Mesodermal cell (in vitro differentiated cells): ENCODE data around the gene FAM186B.
A peak's percentile ranks its signal among the peaks of the same experiment; 100 is the strongest.

Experiments
- H3K27ac ChIP-seq: 2 replicates; pipeline ENCODE4 v1.7.0; 2013; ENCODE audit warnings: mild to moderate bottlenecking, low read depth, low read length, moderate library complexity; ENCODE audit not compliant: severe bottlenecking
- H3K36me3 ChIP-seq: 2 replicates; pipeline ENCODE4 v1.7.1; 2013; ENCODE audit warnings: mild to moderate bottlenecking, low read length, moderate library complexity; ENCODE audit not compliant: control insufficient read depth, insufficient read depth
- H3K4me1 ChIP-seq: one replicate; pipeline ENCODE4 v1.7.1; 2013; ENCODE audit warnings: mild to moderate bottlenecking, low read length; ENCODE audit not compliant: insufficient read depth, control insufficient read depth, poor library complexity, severe bottlenecking
- H3K4me3 ChIP-seq: 2 replicates; pipeline ENCODE4 v1.7.0; 2013; ENCODE audit warnings: low read length, control low read depth, mild to moderate bottlenecking; ENCODE audit not compliant: insufficient read depth, poor library complexity, severe bottlenecking; ENCODE audit errors: extremely low read depth
- H3K9me3 ChIP-seq: 2 replicates; pipeline ENCODE4 v1.7.1; 2013; ENCODE audit warnings: mild to moderate bottlenecking, low read length, moderate library complexity; ENCODE audit not compliant: control insufficient read depth
- WGBS, 2 experiments: methylation state at CpG; one replicate each; pipeline ENCODE4 v1.1.5; 2013; ENCODE audit warnings: missing lambda C conversion rate in 2 of 2; ENCODE audit not compliant: insufficient coverage in 2 of 2; 5-methylcytosine and 5-hydroxymethylcytosine counted together

FAM186B gene

DNA sequence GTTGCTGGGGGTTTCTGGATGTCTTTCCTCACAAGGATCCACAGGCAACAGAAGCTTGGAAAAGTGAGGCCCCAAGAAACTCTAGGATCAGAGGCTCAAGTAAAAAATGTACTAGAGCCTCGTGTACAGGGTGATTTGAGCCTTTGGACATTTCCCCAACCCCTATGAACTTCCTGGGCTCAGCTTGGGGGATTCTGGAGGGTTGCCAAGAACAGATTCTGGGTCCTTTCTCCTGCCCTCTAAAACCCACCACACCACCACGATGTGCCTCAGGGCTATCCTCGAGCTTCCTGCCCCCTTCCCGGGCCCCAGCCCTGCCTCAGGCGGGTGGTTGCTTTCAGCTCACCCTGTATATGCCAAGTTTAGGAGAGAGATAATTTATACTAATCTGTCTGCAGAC, 583 bp downstream of the FAM186B start:
- peaks cover 1% of the 10 kb centered on the region for H3K36me3 ChIP-seq
- no peak overlapping the region for H3K27ac ChIP-seq
- H3K4me3 ChIP-seq: no peak overlapping the region
- WGBS, 2 experiments: 57% methylated on average over 3 of the region's 5 CpGs; no CpG with 5 or more reads in 1 of the 2 experiments
- no peaks in the 10 kb centered on the region for H3K4me1 ChIP-seq
- H3K9me3 ChIP-seq: no peaks in the 10 kb centered on the region

DNA sequence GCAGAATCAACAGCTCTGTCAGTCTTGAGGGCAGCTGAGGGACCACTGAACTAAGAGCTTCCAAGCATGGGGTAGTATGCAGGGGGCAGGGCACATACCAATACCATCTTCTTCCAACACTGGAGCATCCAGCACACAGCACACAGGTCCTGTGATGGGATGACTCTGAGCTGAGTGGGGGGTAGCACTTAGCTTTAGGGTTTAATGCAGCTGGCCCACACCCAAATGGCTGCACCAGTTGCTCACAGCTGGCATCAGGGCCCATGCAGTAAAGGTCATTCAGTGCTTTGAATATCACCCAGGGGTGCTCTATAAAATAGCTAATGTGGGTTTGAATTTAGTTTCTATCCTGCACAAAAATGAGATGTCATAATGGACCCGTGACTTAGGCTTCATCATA, 1.7 kb downstream of the FAM186B start:
- H3K27ac ChIP-seq: no peak overlapping the region
- H3K4me3 ChIP-seq: no peak overlapping the region
- H3K36me3 ChIP-seq: peaks cover 2% of the 10 kb centered on the region
- no peaks in the 10 kb centered on the region for H3K9me3 ChIP-seq
- WGBS, 2 experiments: 90% methylated on average over 1 of the region's 1 CpG; no CpG with 5 or more reads in 1 of the 2 experiments
- no peaks in the 10 kb centered on the region for H3K4me1 ChIP-seq

DNA sequence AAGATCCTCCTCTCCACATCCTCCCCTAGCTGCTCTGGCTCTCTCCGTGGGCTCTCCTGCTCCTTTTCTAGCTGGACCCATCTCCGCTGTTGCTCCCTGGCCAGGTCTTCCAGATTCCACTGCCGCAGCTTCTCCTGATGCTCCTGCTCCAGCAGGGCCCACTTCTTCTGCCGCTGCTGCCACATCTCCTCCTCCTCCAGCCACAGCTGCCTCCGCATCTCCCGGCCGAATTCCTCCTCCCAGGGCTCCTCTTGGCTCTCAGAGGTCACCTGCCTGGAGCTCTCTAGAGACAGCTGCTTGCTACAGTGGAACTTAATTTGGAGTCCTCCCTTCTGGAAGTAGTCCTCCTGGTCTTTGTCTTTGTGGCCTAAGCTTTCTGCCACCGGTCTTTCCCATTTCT, 5.5 kb downstream of the FAM186B start:
- Histone ChIP-seq H3K4me3 (no peak overlapping the region), H3K4me1 (no peaks in the 10 kb centered on the region), H3K9me3 (no peaks in the 10 kb centered on the region), H3K36me3 (peaks cover 2% of the 10 kb centered on the region), H3K27ac (no peak overlapping the region)
- 94 to 95% methylated on average over 8 of the region's 8 CpGs for WGBS, 2 experiments

DNA sequence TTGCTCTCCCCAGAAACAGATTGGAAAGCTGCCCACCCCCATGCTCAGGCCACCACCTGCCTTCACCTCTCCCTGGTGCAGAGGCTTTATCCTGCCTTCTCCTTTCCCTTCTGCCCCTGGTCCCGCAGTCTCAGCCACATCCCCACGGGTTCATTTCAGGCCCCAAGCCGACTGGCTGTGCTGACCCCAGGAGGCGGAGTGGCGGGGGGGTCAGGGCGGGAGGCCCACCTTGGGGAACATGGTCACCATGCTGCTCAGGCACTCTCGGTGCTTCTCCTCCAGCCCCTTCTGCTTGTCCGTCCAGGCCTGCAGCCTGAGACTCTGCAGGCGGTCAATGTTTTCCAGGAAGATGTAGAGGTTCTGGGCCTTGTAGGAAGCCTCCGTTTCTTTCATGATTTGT, 6.9 kb downstream of the FAM186B start:
- Histone ChIP-seq H3K4me3 (no peak overlapping the region), H3K4me1 (no peaks in the 10 kb centered on the region), H3K9me3 (no peaks in the 10 kb centered on the region), H3K36me3 (peaks cover 2% of the 10 kb centered on the region), H3K27ac (no peak overlapping the region)
- WGBS, 2 experiments: 90 to 92% methylated on average over 6 to 9 of the region's 10 CpGs

DNA sequence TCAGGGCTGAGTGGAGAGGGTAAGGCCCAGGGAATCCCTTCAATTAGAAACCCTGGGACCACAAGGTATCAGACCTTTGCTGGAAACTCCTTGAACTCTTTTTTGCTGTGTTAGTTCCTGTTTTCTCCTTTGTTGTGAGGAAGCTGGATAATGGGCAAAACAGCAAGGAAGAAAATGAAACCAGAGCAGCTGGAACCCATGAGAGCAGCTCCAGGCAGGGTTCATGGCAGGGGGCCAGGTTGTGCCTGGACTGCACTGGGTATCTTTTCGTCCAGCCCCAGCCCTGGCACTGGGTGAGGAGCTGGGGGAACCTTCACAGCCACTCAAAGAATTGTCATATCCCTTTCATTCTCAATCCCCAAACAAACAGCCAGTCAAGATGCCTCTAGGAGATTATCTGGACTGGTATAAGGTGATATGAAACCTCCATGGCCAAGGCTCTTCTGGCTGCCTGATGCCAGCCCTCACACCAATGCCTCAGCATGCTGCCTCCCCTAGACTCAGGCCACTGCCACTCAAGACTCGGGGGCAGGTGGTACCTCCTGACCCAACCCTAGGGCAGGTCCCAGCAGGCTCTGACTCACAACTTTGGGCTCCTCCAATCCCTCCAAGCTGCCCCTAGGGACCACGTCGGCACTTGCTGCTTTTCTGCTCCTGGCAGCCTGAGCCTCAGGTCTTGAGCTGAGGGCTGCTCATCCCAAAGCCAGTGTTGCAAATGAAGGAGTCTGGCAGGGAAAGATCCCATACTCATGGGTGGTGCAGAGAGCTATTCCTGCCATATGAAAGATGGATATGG, 16.5 kb downstream of the FAM186B start:
- H3K4me3 ChIP-seq: no peak overlapping the region
- H3K36me3 ChIP-seq: peaks cover 29% of the 10 kb centered on the region
- H3K4me1 ChIP-seq: no peaks in the 10 kb centered on the region
- H3K27ac ChIP-seq: no peak overlapping the region
- H3K9me3 ChIP-seq: no peaks in the 10 kb centered on the region
- WGBS, 2 experiments: 86% methylated on average over 3 of the region's 4 CpGs; no CpG with 5 or more reads in 1 of the 2 experiments

DNA sequence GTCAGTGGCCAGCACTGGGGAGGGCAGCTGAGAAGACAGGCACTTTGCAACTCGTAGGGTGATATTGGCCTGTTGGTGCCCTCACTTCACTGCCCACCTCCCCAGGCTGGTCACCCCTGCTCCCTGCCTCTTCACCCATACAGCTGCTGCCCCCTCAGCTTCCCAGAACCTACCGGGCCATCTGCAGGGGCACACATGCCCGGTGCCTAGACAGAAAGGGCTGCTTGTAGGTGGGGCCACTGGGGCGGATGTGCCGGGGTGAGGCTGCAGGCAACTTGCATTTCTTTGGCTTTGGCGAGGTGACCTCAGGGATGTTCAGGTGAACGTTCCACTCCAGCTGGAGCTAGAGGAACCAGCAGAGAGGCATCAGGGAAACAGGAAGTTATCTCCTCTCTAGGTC, 17.2 kb downstream of the FAM186B start:
- Histone ChIP-seq H3K4me1 (no peaks in the 10 kb centered on the region), H3K27ac (no peak overlapping the region), H3K9me3 (no peaks in the 10 kb centered on the region), H3K4me3 (no peak overlapping the region), H3K36me3 (peaks cover 34% of the 10 kb centered on the region)
- 94 to 100% methylated on average over 7 of the region's 7 CpGs for WGBS, 2 experiments

DNA sequence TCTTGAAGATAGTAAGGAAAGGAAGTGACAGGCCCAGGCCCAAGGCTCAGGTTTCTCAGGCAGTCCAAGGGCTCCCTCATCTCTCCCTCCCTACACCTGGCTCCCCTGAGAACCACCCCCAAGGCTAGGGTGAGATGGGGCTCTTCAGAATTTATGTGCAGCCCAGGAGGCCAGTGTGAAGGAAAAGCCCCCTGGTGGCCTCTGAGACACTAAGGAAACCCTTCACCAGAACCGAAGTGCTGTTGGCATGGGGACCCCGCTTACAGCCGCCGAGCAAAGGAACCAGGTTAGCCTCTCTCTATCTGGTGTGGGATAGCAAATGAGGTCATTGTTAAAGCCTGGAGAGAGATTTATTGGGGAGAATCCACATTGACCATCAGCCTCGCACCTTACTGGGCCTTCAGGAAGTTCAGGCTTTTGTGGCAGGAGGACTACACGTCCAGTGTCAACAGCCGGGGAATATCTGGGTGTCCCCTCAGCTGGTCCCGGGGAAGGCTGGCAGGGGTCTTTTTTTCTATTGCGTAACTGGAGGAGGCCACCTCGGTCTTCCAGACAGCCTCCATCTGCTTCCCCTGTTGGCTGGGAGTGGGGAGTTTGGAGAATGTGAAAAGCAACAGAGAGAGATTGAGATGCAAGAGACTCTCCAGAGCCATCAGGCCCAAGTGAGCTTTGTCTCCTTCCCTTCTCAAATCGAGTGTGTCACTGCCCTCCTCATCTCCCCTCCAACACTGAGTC, 18.1 kb downstream of the FAM186B start:
- H3K4me3 ChIP-seq: no peak overlapping the region
- WGBS, 2 experiments: 90 to 94% methylated on average over 7 to 10 of the region's 11 CpGs

DNA sequence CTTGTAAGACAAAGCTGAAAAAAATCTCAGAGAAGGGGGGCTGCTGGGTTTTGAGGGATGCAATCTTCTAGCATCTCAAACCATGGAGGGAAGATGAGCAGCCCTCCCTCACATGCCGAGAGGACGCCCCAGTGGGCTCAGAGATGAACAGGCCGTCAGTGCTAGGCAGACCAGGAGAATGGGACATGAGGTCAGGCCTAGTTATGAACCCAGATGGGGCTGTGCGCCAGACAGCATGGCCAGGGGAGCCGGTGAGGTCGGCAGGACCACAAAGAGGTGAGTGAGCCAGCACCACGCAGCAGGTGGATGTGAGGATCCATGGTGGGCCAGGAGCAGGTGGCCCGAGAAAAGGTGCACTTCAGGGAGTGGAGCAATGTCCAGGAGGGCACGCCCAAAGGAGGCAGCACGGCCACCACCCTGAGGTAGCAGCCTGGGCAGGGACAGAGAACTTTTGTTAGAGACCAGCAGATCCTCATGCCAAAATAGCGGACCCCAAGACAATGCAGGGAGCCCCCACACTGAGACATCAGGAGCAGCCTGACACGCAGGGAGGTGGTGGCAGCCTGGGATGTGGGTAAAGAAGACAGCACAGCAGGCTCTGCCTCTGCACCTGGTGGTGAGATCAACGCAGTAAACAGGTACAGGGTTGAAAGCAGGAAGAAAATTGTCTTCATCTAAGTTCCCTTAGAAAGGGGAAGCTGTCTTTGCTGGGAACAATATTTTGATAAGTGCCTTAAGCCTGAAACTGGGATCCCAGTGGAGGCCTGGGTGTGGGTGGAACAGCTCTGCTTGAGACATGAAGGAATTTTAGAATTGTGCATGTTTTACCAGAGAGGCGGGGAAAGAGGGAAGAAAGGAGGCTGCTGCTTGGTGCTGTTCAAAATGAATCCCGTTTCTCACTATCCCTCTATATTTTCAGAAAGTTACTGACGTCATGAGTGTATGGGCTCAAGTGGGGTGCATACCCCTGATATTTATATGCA, 19.7 kb downstream of the FAM186B start:
- Histone ChIP-seq H3K4me1 (peaks cover 3% of the 10 kb centered on the region), H3K27ac (no peak overlapping the region), H3K36me3 (peaks cover 33% of the 10 kb centered on the region), H3K4me3 (no peak overlapping the region), H3K9me3 (no peaks in the 10 kb centered on the region)
- 95 to 97% methylated on average over 13 to 14 of the region's 16 CpGs for WGBS, 2 experiments

More for the DNA sequence above, 18.1 kb downstream of the FAM186B start:
- Histone ChIP-seq H3K36me3 (peaks cover 40% of the 10 kb centered on the region), H3K9me3 (no peaks in the 10 kb centered on the region), H3K4me1 (no peaks in the 10 kb centered on the region), H3K27ac (no peak overlapping the region)

DNA sequence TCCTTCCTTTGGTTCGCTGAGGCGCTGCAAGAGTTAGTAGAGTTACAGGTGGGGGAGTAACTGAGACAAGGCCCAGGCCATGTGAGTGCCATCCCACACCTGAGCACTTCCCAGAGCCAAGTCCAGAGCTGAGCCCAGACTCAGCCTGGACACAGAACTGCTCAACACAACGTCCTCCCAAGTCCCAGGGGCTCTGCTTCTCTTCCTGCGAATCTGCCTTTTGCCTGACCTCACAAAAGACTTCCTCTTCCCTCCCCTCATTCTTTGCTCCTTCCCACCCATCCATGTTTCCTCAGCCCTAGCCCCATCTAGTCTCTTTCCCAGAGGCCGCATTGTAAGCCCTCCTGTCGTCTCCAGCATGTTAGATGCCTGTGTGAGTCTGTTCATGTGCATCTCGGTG, 20.8 kb downstream of the FAM186B start:
- peaks cover 4% of the 10 kb centered on the region for H3K4me1 ChIP-seq
- peak overlapping the region; percentile 16 for H3K27ac ChIP-seq
- H3K36me3 ChIP-seq: peaks cover 29% of the 10 kb centered on the region
- H3K9me3 ChIP-seq: no peaks in the 10 kb centered on the region
- WGBS, 2 experiments: 83 to 94% methylated on average over 7 of the region's 7 CpGs
- no peak overlapping the region for H3K4me3 ChIP-seq

DNA sequence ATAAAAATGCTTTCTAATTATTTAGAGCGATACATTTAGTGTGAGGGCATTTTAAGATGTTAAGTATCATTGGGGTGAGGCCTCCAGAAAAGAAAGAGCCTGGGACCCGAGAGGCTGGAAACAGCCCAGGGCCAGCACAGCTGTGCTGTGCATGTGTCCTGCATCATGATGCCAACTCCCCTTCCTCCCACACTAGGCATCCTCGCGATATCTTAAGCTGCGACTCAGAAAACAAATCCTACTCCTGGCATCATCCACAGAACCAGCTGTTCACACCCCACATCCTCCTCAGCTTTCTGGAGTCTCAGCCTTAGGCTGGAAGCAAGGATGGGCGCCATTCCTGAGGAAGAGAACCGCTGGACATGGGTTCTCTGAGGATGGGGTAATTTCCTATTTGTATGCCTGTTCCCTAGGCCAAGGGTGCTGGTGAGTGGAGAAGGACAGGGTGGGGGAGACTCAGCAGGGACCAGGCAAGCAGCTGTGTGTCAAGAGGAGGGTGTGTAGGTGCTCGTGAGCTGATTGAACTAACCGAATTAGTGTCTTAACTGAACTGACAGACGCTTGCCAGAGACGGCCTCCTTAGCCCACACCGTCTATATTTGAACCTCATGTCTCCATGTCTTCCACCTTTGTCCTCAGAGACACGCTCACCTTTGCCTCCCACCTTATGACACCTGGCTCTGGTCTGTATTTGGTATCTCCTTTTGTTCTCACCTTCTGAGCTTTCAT, 21.9 kb downstream of the FAM186B start:
- Histone ChIP-seq H3K4me3 (no peak overlapping the region), H3K9me3 (no peaks in the 10 kb centered on the region)
- 89 to 97% methylated on average over 9 to 12 of the region's 13 CpGs for WGBS, 2 experiments

More for the DNA sequence above, 21.9 kb downstream of the FAM186B start:
- peaks cover 4% of the 10 kb centered on the region for H3K4me1 ChIP-seq
- H3K36me3 ChIP-seq: peaks cover 28% of the 10 kb centered on the region
- H3K27ac ChIP-seq: no peak overlapping the region
